T47D (cell line): ENCODE data around the gene SUN1.
"Not testable (repeated sequence)": the region's sequence is repeated elsewhere in the genome, so short reads cannot be mapped to it uniquely, and the experiment has no call there.

Source experiments
- DNase-seq, 2 experiments: peaks; one replicate each; pipeline versions ENCODE4 v3.0.0 to v3.0.0-alpha.2; 2011 to 2012; ENCODE audit warnings: low read depth in 1 of 2, low spot score in 1 of 2
- JUND ChIP-seq: IDR thresholded peaks from 2 replicates; pipeline ENCODE4 v1.6.1; 2012; ENCODE audit warnings: low read depth
- in situ Hi-C: cut with HindIII; loops from 2 replicates; pipeline ENCODE4 v1.10.0; 2016; ENCODE audit warnings: low sequenced_read_pairs, low pct_unique_long_range_greater_than_20kb

The SUN1 gene

GRCh38 chr7:898855-899681 lies 66.8 kb downstream of the SUN1 start:
- in situ Hi-C loops, result no loop called here
- DNase-seq, result no peak
- TF ChIP-seq JUND, result no peak

GRCh38 chr7:899806-900205 lies 67.5 kb downstream of the SUN1 start:
- in situ Hi-C loops, result no loop called here
- TF ChIP-seq JUND, result no peak
- no peak for DNase-seq

DNA sequence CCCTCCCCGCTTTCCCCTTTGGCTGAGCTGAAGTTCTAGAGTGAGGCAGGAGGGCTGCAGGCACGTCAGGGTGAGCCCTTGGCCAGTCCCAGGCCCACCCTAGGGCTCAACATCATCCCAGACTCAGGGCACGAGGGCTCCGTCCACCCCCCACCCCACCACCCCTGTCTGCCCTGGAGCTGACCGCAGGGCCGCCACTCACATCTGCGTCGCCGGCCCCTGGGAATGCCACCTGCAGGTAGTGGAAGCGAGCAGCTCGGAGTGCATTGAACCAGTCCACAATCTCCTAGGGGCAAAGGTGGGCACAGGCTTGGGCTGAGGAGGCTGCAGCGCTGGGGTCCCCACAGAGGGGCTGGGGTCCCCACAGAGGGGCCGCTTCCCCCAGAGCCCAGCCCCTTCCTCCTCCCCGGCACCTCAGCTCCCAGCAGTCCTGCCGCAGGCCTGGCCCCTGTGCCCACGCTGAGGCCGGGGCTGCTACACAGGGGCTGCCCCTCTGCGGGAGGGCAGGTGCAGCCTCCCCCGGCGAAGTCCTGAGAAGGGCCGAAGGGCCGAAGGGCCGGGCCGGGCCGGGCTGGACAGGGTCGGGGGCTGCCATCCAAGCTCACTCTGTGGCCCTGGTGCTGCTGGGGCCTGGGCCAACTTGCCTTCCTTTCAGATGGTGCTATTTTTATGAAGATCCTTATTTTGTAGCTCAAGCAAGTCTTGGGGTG lies 68.2 kb downstream of the SUN1 start:
- in situ Hi-C loops, result no loop called here
- TF ChIP-seq JUND, result no peak
- no peak for DNase-seq

GRCh38 chr7:901041-901387 lies 68.7 kb downstream of the SUN1 start:
- in situ Hi-C loops, result no loop called here
- TF ChIP-seq JUND, result no peak
- DNase-seq, result no peak

GRCh38 chr7:901388-902154 lies 69.3 kb downstream of the SUN1 start:
- DNase-seq, result peak; percentile 96 to 99
- no peak for TF ChIP-seq JUND
- in situ Hi-C loops, result no loop called here

DNA sequence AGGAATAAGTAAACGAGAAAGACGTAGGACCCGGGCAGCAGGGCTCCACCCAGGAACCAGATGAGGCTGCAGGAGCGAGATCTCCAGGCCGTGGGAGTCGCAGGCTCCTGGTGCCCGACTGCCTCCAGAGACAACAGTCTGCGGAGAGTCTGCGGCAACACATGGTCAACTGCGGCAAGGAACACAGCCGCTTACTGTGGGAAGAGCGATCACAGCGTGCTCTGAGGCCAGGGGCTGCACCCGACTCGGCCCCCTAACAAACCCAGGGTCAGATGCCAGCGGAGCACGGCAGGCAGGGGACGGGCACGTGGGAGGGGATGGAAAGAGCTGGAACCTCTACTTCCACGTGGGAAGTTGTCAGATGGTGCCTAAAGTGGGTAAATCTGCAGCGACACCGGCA lies 70.7 kb downstream of the SUN1 start:
- no peak for TF ChIP-seq JUND
- in situ Hi-C loops, result no loop called here
- DNase-seq, result no peak

DNA sequence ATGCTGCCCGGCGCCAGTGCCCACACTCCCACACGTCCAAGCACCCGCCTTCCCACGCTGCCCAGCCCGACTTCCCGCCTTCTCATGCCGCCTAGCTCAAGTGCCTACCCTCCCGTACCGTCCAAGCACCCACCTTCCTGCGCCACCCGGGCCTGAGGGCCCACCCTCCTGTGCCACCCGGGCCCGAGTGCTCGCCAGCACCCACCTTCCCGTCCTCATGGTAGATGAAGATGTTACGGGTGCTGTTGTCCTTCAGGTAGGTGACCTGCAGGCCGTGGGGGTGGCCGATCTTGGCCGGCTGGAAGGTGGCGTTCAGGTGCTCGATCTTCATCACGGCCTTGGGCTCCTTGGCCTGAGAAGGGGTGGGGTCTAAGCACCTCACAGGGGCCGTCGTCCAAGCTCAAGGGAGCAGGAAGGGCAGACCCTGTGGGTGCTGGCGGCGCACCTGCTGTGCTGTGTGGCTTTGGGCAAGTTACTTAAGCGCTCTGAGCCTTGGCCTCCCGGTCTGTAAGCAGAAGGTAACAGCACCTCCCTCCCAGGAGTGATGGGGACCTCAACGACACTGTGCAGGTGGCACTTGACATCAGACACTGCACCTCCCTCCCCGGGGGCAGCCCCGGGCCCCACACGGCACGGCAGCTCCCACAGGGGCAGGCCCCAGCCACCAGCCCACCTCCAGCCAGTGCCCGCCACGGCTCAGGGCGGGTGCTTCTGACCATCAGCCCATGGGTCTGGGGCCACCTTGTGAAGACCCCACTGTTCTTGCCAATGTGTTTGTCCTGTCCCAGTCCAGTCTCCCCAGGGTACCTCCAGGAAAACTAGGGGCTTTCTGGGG lies 71.9 kb downstream of the SUN1 start:
- no peak for TF ChIP-seq JUND
- DNase-seq, result no peak

GRCh38 chr7:904847-905246 lies 72.6 kb downstream of the SUN1 start:
- TF ChIP-seq JUND, result no peak
- in situ Hi-C loops, result no loop called here
- no peak for DNase-seq

More for the DNA sequence above, 71.9 kb downstream of the SUN1 start:
- in situ Hi-C loops, result no loop called here

GRCh38 chr7:906776-907157 lies 74.5 kb downstream of the SUN1 start:
- no peak for DNase-seq
- in situ Hi-C loops, result no loop called here
- TF ChIP-seq JUND, result no peak

DNA sequence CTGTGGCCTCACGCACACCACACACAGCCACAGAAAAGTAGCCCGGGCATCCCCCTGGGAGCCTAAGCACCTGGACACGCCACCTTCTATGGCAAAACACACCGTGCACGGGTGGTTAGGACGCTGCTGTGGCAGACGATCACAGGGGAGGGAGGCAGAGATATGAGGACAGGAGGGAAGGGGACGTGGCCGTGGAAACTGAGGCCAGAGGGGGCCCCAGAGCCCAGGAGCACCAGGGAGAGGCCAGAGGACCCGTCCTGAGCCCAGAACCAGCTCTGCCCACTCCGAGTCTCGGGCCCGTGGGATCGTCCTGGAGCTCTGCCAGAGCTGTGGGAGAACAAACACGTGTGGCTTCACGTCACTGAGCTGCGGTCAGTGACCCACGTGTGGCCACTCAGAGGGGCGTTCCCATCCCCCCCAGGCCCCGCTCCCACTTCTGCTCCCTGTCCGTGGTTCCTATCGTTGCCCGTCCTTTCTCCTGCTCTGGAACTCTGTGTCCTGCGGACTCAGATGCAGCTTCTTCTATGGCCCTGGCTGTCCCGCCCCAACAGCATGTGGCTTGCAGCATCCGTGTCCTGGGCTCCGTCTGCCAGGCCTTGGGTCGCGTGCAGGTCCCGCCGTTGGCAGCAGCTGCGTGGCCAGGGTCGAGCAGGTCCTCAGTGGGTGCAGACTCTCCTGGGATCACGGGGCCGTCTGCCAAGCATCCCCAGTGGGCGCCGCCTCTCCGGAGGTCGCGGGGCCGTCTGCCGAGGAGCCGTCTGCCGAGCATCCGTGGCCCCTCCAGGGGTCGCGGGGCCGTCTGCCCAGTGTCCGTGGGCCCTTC lies 75.1 kb downstream of the SUN1 start:
- DNase-seq, result no peak
- no peak for TF ChIP-seq JUND
- in situ Hi-C loops, result no loop called here

- in situ Hi-C loops, result no loop called here
- TF ChIP-seq JUND, result no peak
- DNase-seq, result no peak
Measured at GRCh38 chr7:908159-908581, 75.9 kb downstream of the SUN1 start.

DNA sequence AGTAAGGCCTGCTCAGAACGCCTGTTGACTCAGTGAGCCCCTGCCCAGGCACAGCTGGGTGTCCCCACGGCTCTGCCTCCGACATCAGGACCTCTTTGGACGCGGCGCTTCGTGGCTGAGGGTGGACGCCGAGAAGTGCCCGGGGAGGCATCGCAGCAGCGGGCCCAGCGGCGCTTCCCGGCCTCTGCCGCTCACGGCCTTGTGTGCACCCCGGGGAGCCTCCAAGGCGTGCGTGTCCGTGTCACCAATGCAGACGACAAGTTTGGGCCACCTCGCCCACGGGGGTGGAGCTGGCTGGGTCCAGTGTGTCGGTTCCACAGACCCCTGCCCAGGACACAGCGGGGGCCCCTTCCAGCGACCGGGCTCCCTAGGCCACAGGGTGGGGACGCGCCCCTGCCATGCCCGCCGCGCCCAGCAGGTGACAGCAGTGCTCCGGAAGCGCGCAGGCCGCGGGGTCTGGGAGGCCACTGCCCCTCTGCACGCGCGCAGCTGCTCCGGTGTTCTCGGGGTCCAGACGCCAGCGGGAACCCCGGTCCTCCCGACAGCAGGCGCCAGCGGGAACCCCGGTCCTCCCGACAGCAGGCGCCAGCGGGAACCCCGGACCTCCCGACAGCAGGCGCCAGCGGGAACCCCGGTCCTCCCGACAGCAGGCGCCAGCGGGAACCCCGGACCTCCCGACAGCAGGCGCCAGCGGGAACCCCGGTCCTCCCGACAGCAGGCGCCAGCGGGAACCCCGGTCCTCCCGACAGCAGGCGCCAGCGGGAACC lies 76.5 kb downstream of the SUN1 start:
- in situ Hi-C loops, DNase-seq: not testable (repeated sequence)
